IMR-90 (cell line): Measurements from ENCODE around the gene ZBTB26. TPM values are rescaled to one million over a fixed set of nuclear protein-coding genes. Genes with fewer than 3 reads are reported as not detected.

Experiments used
- ATAC-seq: fragments of 200-7000 bp; cut with Tn5 transposase; 2 replicates; pipeline ENCODE4 v1.9.1; 2020; ENCODE audit warnings: low read depth, mild to moderate bottlenecking, moderate library complexity
- BruUV-seq: library from RNA; stranded (reverse); fragments of 400-500 nt; replicated peaks from 2 replicates; lab custom pipeline; 2021; lab: Mats Ljungman, UMichigan
- CTCF ChIA-PET: fragments of 300-600 bp; formaldehyde crosslinking; extraction: SDS; loops from one replicate; lab custom pipeline; 2021; ENCODE audit warnings: antibody characterized with exemption; lab: Yijun Ruan, JAX
- POLR2A ChIA-PET: fragments of 300-600 bp; sonication (Branson Sonifier 250); formaldehyde crosslinking; loops from one replicate; lab custom pipeline; 2022; ENCODE audit warnings: antibody characterized with exemption; ENCODE audit not compliant: unreplicated experiment; lab: Charles Lee
- DNase-seq: peaks from one replicate; pipeline ENCODE4 v3.0.0; 2013
- H2AFZ ChIP-seq: replicated peaks from 2 replicates; pipeline ENCODE3; 2013; ENCODE audit warnings: low read length, mild to moderate bottlenecking; ENCODE audit not compliant: poor library complexity
- H2AK5ac ChIP-seq: 2 replicates; pipeline ENCODE4 v1.6.1; 2013; ENCODE audit warnings: low read depth, low read length, inconsistent platforms
- H2AK9ac ChIP-seq: replicated peaks from 2 replicates; pipeline ENCODE3; 2013; ENCODE audit warnings: mild to moderate bottlenecking, low read depth, low read length, moderate library complexity; ENCODE audit not compliant: poor library complexity
- H2BK120ac ChIP-seq: 2 replicates; pipeline ENCODE4 v1.6.1; 2013; ENCODE audit warnings: low read depth, low read length, inconsistent platforms
- H2BK15ac ChIP-seq: 3 replicates; pipeline ENCODE4 v1.6.1; 2013; ENCODE audit warnings: low read depth, low read length, inconsistent platforms
- H2BK20ac ChIP-seq: 2 replicates; pipeline ENCODE4 v1.6.1; 2013; ENCODE audit warnings: low read depth, mild to moderate bottlenecking, inconsistent platforms, low read length, moderate library complexity
- H2BK5ac ChIP-seq: 2 replicates; pipeline ENCODE4 v1.6.1; 2013; ENCODE audit warnings: mild to moderate bottlenecking, low read depth, low read length, inconsistent platforms; ENCODE audit not compliant: poor library complexity, severe bottlenecking
- H3K14ac ChIP-seq: replicated peaks from 2 replicates; pipeline ENCODE4 v1.6.1; 2013; ENCODE audit warnings: low read depth, low read length, inconsistent platforms
- H3K18ac ChIP-seq: 2 replicates; pipeline ENCODE4 v1.6.1; 2013; ENCODE audit warnings: low read depth, low read length, control low read depth
- H3K23ac ChIP-seq: 2 replicates; pipeline ENCODE4 v1.6.1; 2013; ENCODE audit warnings: low read depth, low read length, inconsistent platforms
- H3K27ac ChIP-seq: 2 replicates; pipeline ENCODE4 v1.5.1; 2013; ENCODE audit warnings: mild to moderate bottlenecking, control low read depth, low read length; ENCODE audit not compliant: insufficient read depth
- H3K27me3 ChIP-seq: 2 replicates; pipeline ENCODE4 v1.6.1; 2013; ENCODE audit warnings: low read length; ENCODE audit not compliant: control insufficient read depth, insufficient read depth
- H3K36me3 ChIP-seq: 2 replicates; pipeline ENCODE4 v1.6.1; 2013; ENCODE audit warnings: low read length, mixed read lengths; ENCODE audit not compliant: control insufficient read depth, insufficient read depth
- H3K4ac ChIP-seq: 2 replicates; pipeline ENCODE4 v1.6.1; 2013; ENCODE audit warnings: low read depth, low read length, inconsistent platforms
- H3K4me1 ChIP-seq: 2 replicates; pipeline ENCODE4 v1.6.1; 2013; ENCODE audit warnings: low read length, mixed read lengths; ENCODE audit not compliant: control insufficient read depth, insufficient read depth
- H3K4me2 ChIP-seq: 2 replicates; pipeline ENCODE4 v1.6.1; 2013; ENCODE audit warnings: low read depth, mild to moderate bottlenecking, control low read depth, low read length, moderate library complexity
- H3K4me3 ChIP-seq: 2 replicates; pipeline ENCODE4 v1.5.1; 2013; ENCODE audit warnings: low read depth, mild to moderate bottlenecking, control low read depth, low read length, moderate library complexity; ENCODE audit not compliant: insufficient read depth
- H3K56ac ChIP-seq: 2 replicates; pipeline ENCODE4 v1.6.1; 2013; ENCODE audit warnings: low read length, inconsistent platforms; ENCODE audit not compliant: insufficient read depth; ENCODE audit errors: extremely low read depth
- H3K79me1 ChIP-seq, 2 experiments: 2 replicates each; pipeline ENCODE4 v1.6.1; 2013; ENCODE audit warnings: low read length in 2 of 2, inconsistent platforms in 1 of 2, low read depth in 1 of 2
- H3K9ac ChIP-seq: 2 replicates; pipeline ENCODE4 v1.6.1; 2013; ENCODE audit warnings: low read depth, low read length, control low read depth
- H3K9me1 ChIP-seq: 2 replicates; pipeline ENCODE4 v1.6.1; 2013; ENCODE audit warnings: low read length, inconsistent platforms; ENCODE audit not compliant: insufficient read depth
- H3K9me3 ChIP-seq: 2 replicates; pipeline ENCODE4 v1.6.1; 2013; ENCODE audit warnings: low read length; ENCODE audit not compliant: control insufficient read depth, insufficient read depth
- H4K20me1 ChIP-seq: 2 replicates; pipeline ENCODE4 v1.6.1; 2013; ENCODE audit warnings: low read length, inconsistent platforms; ENCODE audit not compliant: insufficient read depth
- H4K5ac ChIP-seq: 2 replicates; pipeline ENCODE4 v1.6.1; 2013; ENCODE audit warnings: mild to moderate bottlenecking, low read depth, low read length, control low read depth
- H4K8ac ChIP-seq, 2 experiments: 2 replicates each; pipeline ENCODE4 v1.6.1; 2013; ENCODE audit warnings: low read depth in 2 of 2, low read length in 2 of 2, control low read depth in 1 of 2, inconsistent platforms in 1 of 2
- H4K91ac ChIP-seq: 2 replicates; pipeline ENCODE4 v1.6.1; 2013; ENCODE audit warnings: low read depth, low read length, inconsistent platforms; ENCODE audit not compliant: insufficient read depth
- BHLHE40 ChIP-seq: fragments of 150-350 bp; IDR thresholded peaks from 2 replicates; pipeline ENCODE4 v1.6.1; 2016; ENCODE audit warnings: mild to moderate bottlenecking, low read depth, low read length
- CEBPB ChIP-seq: IDR thresholded peaks from 2 replicates; pipeline ENCODE4 v1.6.1; 2012; ENCODE audit warnings: low read depth, low read length, improper control_type of control experiment
- CTCF ChIP-seq: conservative IDR thresholded peaks from 2 replicates; pipeline ENCODE4 v1.5.1; 2012; ENCODE audit warnings: mild to moderate bottlenecking, low read depth, low read length, improper control_type of control experiment
- ELK1 ChIP-seq: fragments of 150-350 bp; IDR thresholded peaks from 2 replicates; pipeline ENCODE4 v1.6.1; 2016; ENCODE audit warnings: low read depth, mild to moderate bottlenecking, low read length, moderate library complexity, borderline replicate concordance
- MAFK ChIP-seq: IDR thresholded peaks from 2 replicates; pipeline ENCODE4 v1.6.1; 2012; ENCODE audit warnings: low read depth, low read length, improper control_type of control experiment
- MXI1 ChIP-seq: IDR thresholded peaks from 2 replicates; pipeline ENCODE4 v1.6.1; 2012; ENCODE audit warnings: low read depth, mild to moderate bottlenecking, low read length, moderate library complexity, borderline replicate concordance
- WGBS, 2 experiments: methylation state at CpG; one replicate each; pipeline versions ENCODE4 v1.1.5 to v1.1.7; 2013; ENCODE audit warnings: missing lambda C conversion rate in 2 of 2; ENCODE audit not compliant: insufficient read length in 1 of 2; ENCODE audit errors: extremely low coverage in 2 of 2; 5-methylcytosine and 5-hydroxymethylcytosine counted together
- dilution Hi-C: fragments of 300-500 bp; cut with HindIII; formaldehyde crosslinking; loops from one replicate; pipeline ENCODE4 v1.14.3; 2018; ENCODE audit warnings: low sequenced_read_pairs; ENCODE audit not compliant: unreplicated experiment
- in situ Hi-C: fragments of 300-500 bp; cut with MboI; formaldehyde crosslinking; loops from 3 replicates; pipeline ENCODE4 v1.14.3; 2019; ENCODE audit warnings: low sequenced_read_pairs, inconsistent platforms, mixed read lengths
- intact Hi-C: fragments of 100-400 bp; cut with micrococcal nuclease; formaldehyde crosslinking; loops from 2 replicates; pipeline ENCODE4 v1.10.0; 2022
- polyA plus RNA-seq, 3 experiments: library from polyadenylated mRNA; depleted of rRNA; stranded (reverse); fragments of >200 nt; gene quantifications; 2 replicates each; pipeline ENCODE4 v1.2.3, GENCODE V29; 2012; ENCODE audit warnings: low replicate concordance in 1 of 3
- total RNA-seq: library from RNA; depleted of rRNA; stranded (reverse); fragments of >200 nt; gene quantifications from 2 replicates; pipeline ENCODE4 v1.2.3, GENCODE V29; 2012

Gene ZBTB26
- total and polyA plus RNA-seq, 2 of the 4 experiments (the other 2 are of a cell fraction) = 3.1 to 6.1 TPM

- peaks cover 2% of the 10 kb centered on the region; the same call in 1 of the 2 replicates for H3K36me3 ChIP-seq
- intact Hi-C loops = no loop called here
- H3K18ac ChIP-seq = no peak overlapping the region
- peaks cover 29 to 55% of the 10 kb centered on the region in 2 experiments for H3K79me1 ChIP-seq
- H2AK5ac ChIP-seq = no peak overlapping the region
- no peak for TF ChIP-seq BHLHE40
- no peak for TF ChIP-seq CEBPB
- peak; percentile 52 for TF ChIP-seq MAFK
- no peak for TF ChIP-seq MXI1
- TF ChIP-seq CTCF = no peak
- no peak for TF ChIP-seq ELK1
- no peaks in the 10 kb centered on the region for H3K9me1 ChIP-seq
- no peak overlapping the region for H2AFZ ChIP-seq
- no peak overlapping the region for H2BK20ac ChIP-seq
- DNase-seq = no peak
- in situ Hi-C loops = no loop called here
- H2BK120ac ChIP-seq = no peak overlapping the region
- no TSS peak for BruUV-seq
- H3K4me3 ChIP-seq = no peak overlapping the region
- H2BK15ac ChIP-seq = no peak overlapping the region
- POLR2A ChIA-PET = no interaction called here
- no peak overlapping the region for H3K14ac ChIP-seq
- peaks cover 7% of the 10 kb centered on the region for H3K4me1 ChIP-seq
- H3K9me3 ChIP-seq = no peaks in the 10 kb centered on the region
- H4K5ac ChIP-seq = no peak overlapping the region
- no peak overlapping the region for H2AK9ac ChIP-seq
- H3K4me2 ChIP-seq = no peak overlapping the region
- no peak overlapping the region for H4K8ac ChIP-seq
- no peak overlapping the region for H3K56ac ChIP-seq
- ATAC-seq = no peak
- peaks cover 34% of the 10 kb centered on the region for H4K20me1 ChIP-seq
- H2BK5ac ChIP-seq = no peak overlapping the region
- no peaks in the 10 kb centered on the region for H3K27me3 ChIP-seq
- H3K27ac ChIP-seq = no peak overlapping the region
- dilution Hi-C loops = no loop called here
- no peak overlapping the region for H3K4ac ChIP-seq
- no peak overlapping the region for H3K9ac ChIP-seq
- WGBS, 2 experiments = no CpG with 5 or more reads among the region's 3 CpGs
- no peak overlapping the region for H4K91ac ChIP-seq
- H3K23ac ChIP-seq = no peak overlapping the region
- CTCF ChIA-PET = no interaction called here
Observed at GRCh38 chr9:122950263-122950662, 19.0 kb upstream of the ZBTB26 start.
